Lung microvascular endothelial cell (primary cell): ENCODE data around the gene KLHL22. TPM values are rescaled to one million over a fixed set of nuclear protein-coding genes. Genes with fewer than 3 reads are reported as not detected.

Source experiments
- DNase-seq, 2 donors: peaks; one replicate each; pipeline versions ENCODE4 v3.0.0 to v3.0.0-alpha.2; 2010; ENCODE audit warnings: low read depth in 2 of 2
- total RNA-seq: library from RNA; depleted of rRNA; stranded (reverse); fragments of >200 nt; gene quantifications from 2 replicates; pipeline ENCODE4 v1.2.1, GENCODE V29; 2014

KLHL22 gene
- total RNA-seq, 1 donor from 2014 or later, result 13.7 TPM

- DNase-seq, result no peak
Observed at GRCh38 chr22:20432244-20432686, 63.3 kb downstream of the KLHL22 start.

DNA sequence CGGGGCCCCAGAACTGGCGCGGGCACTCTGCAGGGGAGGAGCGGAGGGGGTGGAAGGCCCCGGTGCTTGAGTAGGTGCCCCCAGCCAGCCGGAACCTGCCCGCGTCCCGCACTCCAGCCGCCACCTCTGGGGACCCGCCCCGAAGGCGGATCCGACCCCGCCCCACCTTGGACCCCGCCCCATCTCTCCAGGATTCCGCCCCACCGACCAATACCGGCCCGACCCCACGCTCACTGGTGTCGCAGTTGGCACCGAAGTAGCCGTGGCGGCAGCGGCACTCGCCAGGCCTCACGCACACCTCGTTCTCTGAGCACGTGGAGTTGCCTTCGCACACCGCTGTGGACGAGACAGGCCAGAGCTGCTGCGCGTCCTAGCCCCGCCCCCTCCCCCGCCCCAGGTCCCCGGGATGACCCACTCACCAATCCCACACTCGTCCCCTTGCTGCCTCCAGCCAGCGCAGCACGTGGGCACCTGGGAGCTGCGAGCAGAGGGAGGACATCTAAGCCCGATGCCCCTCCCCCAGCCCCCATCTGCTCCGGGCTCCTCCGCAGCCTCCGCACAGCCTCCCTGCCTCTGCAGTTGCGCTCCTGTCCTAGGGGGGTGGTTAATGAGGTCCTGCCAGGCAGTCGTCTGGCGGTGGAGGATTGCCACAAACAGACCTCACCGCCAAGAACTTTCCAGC is 63.9 kb downstream of the KLHL22 start:
- no peak for DNase-seq

GRCh38 chr22:20430720-20431510 is 64.7 kb downstream of the KLHL22 start:
- DNase-seq, result peak; percentile 56 to 84

GRCh38 chr22:20430101-20430719 is 65.4 kb downstream of the KLHL22 start:
- DNase-seq, result no peak

GRCh38 chr22:20429254-20430100 is 66.1 kb downstream of the KLHL22 start:
- DNase-seq, result no peak

DNA sequence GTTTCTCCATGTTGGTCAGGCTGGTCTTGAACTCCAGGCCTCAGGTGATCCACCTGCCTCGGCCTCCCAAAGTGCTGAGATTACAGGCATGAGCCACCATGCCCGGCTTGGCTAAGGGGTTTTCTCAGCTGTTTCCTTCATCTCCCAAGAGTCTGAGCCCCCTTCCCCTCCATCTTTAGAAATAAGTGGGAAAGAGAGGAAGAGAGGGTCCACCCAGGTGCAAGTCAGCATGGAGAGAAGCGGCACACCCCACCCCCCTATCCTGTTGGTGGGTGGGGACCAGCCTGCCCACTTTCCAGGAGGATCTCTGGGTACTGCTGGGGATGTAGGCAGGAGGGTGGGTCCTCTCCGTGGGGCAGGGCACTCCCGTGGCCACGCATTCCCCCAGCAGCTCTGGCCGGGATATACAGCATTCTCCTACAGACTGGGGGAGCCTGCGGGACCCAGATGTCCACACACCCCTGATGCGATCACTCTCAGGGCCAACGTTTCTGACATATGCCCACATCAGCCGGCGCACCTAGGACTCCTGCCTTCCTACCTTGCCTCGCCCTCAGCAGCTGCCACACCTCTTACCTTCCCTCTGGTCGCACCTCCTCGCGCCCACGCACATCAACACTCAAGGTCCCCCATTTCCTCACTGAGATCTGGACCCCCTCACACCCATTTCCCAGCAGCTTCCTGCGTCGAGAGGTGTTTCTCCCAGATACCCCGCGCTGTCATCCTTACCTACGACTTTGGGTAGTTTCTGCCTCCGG is 66.9 kb downstream of the KLHL22 start:
- no peak for DNase-seq

GRCh38 chr22:20427945-20428417 is 67.6 kb downstream of the KLHL22 start:
- no peak for DNase-seq

GRCh38 chr22:20427104-20427944 is 68.3 kb downstream of the KLHL22 start:
- DNase-seq, result no peak

- DNase-seq, result no peak
Observed at GRCh38 chr22:20426259-20426615, 69.4 kb downstream of the KLHL22 start.

GRCh38 chr22:20425566-20426258 is 69.9 kb downstream of the KLHL22 start:
- peak in 1 of 2 donors; percentile 40 for DNase-seq

- peak; percentile 73 to 89 for DNase-seq
Observed at GRCh38 chr22:20424932-20425565, 70.5 kb downstream of the KLHL22 start.

- no peak for DNase-seq
Observed at GRCh38 chr22:20424568-20424931, 71.0 kb downstream of the KLHL22 start.

DNA sequence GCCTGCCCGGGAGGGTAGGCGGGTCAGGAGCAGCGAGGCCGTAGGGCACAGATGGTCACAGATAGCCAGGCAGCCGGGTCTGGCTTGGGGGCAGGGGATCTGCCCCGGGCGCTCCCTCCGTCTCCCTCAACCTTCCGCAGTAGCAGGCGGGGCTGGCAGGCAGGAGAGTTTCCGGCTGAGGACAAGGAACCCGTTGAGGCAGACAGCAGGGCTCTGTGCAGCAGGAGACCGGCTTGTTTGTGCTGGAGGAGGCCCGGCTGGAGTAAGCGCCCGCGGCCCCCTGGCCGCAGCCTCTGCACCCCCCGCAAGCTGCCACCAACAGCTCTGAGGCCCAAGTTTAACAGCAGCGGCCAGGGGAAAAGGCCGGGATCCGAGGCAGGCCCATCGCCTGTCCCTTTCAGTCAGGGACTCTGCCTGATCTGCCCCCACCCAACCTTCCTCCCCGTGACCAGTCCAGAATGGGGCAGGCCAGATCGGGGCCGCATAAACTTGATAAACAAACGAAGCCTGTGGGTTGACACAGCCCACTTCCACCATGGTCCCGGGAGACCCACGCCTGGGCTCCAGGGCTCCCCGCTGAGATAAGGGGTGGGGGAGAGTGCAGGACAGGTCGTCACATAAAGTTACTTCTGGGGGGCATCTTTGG is 71.6 kb downstream of the KLHL22 start:
- no peak for DNase-seq

DNA sequence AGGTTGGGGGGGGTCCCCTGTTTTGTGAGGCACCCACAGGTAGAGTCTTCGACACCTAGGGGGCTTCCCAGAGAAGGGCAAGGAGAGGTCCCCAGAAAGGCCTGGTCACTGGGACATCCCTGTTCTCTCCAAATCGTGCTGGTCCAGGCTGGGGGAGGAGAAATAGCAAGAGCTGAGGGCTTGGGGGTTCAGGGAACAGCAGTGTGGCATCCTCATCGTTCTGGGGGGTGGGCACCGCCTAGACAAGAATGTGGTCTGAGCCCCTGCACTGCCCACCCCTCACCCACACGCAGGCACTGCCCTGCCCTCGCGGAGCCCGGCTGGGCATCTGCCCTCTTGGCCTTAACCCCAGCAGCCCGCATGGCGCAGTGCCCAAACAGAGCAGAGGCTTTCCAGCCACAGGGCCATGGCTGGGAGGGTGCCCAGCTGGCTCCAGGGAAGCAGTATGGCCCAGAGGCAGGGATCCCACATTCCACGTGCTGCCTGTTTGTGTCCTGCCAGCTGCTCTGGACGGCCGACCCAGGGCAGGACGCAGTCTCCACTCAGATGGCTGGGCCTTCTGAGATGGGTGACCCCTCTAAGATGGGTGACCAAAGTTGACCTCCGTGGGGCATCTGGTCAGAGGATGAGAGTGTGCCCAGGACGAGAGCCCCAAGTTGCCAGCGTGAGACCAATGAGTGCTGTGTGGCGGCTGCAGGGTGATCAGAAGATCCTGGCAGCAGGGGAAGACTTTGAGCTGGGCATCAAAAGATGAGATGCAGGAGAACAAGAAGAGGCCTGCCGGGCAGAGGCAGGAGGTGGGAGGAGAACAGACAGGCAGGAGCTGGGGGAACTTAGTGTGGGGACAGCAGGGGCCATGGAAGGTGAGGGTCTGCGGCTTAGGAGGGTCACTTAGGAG is 72.3 kb downstream of the KLHL22 start:
- DNase-seq, result no peak

GRCh38 chr22:20422271-20423007 is 73.2 kb downstream of the KLHL22 start:
- no peak for DNase-seq

- no peak for DNase-seq
Observed at GRCh38 chr22:20421507-20421874, 74.1 kb downstream of the KLHL22 start.
